ENCODE results near the gene CLASP1. TPM values are rescaled to one million over a fixed set of nuclear protein-coding genes. Genes with fewer than 3 reads are reported as not detected.
"Not testable (repeated sequence)": the region's sequence is repeated elsewhere in the genome, so short reads cannot be mapped to it uniquely, and the experiment has no call there.

CLASP1 gene
- total RNA-seq, 1 experiment from 2014 or later: 28.2 TPM

DNA sequence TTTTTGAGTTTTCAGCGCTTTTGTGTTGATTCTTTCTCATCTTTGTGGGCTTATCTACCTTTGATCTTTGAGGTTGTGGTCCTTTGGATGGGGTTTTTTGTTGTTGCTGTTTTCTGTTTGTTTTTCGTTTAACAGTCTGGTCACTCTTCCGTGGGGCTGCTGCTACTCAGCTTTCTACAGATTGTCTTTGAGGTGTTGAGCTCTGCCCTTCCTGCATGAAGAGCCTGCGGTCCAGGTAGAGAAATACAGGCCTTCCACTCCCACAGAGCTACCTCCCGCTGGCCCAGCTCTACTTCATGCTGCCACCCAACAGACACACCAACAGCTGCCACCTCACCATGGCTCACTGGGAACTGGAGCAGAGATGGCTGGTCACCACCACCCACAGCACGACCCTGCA, 180.3 kb downstream of the CLASP1 start:
- Histone ChIP-seq H3K36me3 (peaks cover 39% of the 10 kb centered on the region), H3K4me1 (replicated peaks) (peaks cover 36% of the 10 kb centered on the region), H3K27ac (no peak overlapping the region), H3K4me3 (no peak overlapping the region), H3K27me3 (replicated peaks) (no peaks in the 10 kb centered on the region), H3K9me3 (replicated peaks) (no peaks in the 10 kb centered on the region)
- no peak for DNase-seq (ENCODE audit: low read depth in 1 of 2, low spot score in 2 of 2)

DNA sequence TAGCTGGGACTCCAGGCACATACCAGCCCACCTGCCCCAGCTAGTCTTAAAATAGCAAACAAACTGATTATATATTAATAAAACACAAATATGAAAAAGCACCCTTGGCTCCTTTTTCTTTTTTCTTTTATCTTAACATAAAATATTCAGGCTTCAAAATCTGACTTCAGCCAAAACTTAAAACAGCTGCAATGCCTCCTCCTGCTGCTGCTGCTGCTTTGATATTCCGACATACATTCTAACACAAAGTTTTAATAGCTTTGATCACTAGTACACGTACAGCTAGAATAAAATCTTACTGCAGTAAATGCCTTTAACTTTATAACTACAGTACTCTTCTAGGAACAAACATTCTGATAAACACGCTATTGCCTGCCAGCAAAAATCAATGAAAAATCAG, 190.0 kb downstream of the CLASP1 start:
- Histone ChIP-seq H3K4me1 (replicated peaks) (no peaks in the 10 kb centered on the region), H3K36me3 (peaks cover 61% of the 10 kb centered on the region), H3K27ac (no peak overlapping the region), H3K27me3 (replicated peaks) (no peaks in the 10 kb centered on the region), H3K4me3 (no peak overlapping the region), H3K9me3 (replicated peaks) (no peaks in the 10 kb centered on the region)
- no peak for DNase-seq (ENCODE audit: low read depth in 1 of 2, low spot score in 2 of 2)

DNA sequence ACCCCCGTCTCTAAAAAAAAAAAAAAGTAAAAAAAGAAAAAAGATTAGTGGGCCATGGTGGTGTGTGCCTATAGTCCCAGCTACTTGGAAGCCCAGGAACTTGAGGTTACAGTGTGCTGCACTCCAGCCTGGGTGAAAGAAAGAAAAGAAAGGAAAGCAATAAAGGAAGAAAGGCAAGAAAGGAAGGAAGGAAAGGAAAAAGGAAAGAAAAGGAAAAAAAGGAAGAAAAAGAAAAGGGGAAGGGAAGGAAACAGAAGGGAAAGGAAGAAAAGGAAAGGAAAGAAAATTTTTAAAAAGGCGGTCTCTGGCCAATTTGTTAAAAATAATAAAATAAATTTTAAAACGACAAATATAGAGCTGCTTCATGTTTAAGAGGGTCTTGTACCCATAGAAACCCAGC, 192.9 kb downstream of the CLASP1 start:
- no peak overlapping the region for H3K4me3 ChIP-seq
- H3K27ac ChIP-seq: no peak overlapping the region
- DNase-seq (ENCODE audit: low read depth in 1 of 2, low spot score in 2 of 2): no peak
- H3K4me1 ChIP-seq (replicated peaks): no peaks in the 10 kb centered on the region
- H3K9me3 ChIP-seq (replicated peaks): no peaks in the 10 kb centered on the region
- H3K27me3 ChIP-seq (replicated peaks): no peaks in the 10 kb centered on the region
- H3K36me3 ChIP-seq: peaks cover 67% of the 10 kb centered on the region

DNA sequence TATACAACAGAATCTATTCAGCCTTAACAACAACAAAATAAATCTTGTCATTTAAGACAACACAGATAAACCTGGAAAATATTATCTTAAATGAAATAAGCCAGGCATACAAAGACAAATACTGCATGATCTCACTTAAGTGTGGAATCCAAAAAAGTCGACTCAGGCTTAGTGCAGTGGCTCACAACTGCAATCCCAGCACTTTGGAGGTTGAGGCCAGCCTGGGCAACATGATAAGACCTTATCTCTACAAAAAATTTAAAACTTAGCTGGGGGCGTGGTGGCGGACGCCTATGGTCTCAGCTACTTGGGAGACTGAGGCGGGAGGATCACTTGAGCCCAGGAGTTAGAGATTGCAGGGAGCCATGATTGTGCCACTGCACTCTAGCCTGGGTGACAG, 193.8 kb downstream of the CLASP1 start:
- Histone ChIP-seq H3K9me3 (replicated peaks) (no peaks in the 10 kb centered on the region), H3K4me3 (no peak overlapping the region), H3K4me1 (replicated peaks) (no peaks in the 10 kb centered on the region), H3K27ac (no peak overlapping the region), H3K36me3 (peaks cover 69% of the 10 kb centered on the region), H3K27me3 (replicated peaks) (no peaks in the 10 kb centered on the region)
- no peak for DNase-seq (ENCODE audit: low read depth in 1 of 2, low spot score in 2 of 2)

DNA sequence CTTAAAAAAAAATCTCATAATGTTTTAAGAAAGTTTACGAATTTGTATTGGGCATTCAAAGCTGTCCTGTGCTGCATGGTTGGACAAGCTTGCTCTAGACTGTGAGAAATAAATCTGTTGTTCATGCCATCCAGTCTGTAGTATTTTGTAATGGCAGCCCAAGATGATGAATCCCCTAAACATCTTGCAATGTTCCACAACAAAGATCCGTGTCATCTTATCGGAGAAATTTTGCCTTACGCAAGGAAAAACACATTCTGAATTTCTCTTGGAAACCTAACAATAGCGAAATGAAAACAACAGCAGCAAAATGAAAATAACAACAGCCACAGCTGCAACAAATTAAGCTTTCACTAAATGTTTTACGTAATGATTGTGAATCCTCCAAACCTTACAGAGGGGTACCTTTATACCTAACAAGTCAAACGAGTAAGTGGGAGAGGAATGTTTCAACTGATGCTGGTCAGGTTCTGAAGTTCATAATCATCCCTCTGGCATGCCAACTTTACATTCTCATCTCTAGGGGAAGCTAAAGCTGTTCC, 194.6 kb downstream of the CLASP1 start:
- H3K27ac ChIP-seq: no peak overlapping the region
- no peaks in the 10 kb centered on the region for H3K27me3 ChIP-seq (replicated peaks)
- H3K4me3 ChIP-seq: no peak overlapping the region
- no peak for DNase-seq (ENCODE audit: low read depth in 1 of 2, low spot score in 2 of 2)
- H3K36me3 ChIP-seq: peaks cover 76% of the 10 kb centered on the region
- H3K9me3 ChIP-seq (replicated peaks): no peaks in the 10 kb centered on the region
- no peaks in the 10 kb centered on the region for H3K4me1 ChIP-seq (replicated peaks)

DNA sequence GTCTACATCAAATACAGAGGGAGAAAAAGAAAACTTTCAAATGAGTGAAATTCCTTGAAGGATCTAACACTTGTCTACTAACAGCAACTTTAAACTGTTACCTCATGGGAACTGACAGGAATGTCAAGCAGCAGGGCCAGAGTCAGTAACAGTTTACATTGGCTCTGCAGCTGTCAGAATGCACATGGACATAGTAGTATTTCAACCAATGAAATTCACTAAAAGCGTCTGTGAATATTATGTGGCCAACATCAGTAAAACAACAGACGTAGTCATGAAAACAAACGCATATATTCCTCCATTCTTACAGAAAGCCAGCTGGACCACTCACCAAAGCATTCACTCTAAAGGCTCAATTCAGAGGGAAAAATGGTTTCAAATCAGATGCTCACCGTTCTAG, 197.9 kb downstream of the CLASP1 start:
- H3K36me3 ChIP-seq: peaks cover 83% of the 10 kb centered on the region
- no peak for DNase-seq (ENCODE audit: low read depth in 1 of 2, low spot score in 2 of 2)

DNA sequence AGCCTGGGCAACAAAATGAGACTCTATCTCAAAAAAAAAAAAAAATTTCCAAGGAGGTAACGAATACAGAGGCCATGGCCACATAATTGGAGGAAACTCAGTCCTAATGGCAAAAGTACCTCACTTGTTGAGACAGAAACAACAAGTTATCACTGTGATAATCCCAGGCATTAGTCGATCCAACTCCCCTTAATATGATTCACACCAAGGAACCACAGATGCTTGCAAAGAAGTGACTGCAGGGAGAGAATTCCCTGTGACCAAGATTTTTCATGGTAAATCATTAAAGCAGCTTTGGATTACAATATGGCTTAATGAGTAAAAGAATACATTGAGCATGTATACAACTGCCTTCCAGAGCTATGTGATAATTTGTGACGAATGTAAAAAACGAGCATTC, 199.0 kb downstream of the CLASP1 start:
- Histone ChIP-seq H3K27me3 (replicated peaks) (no peaks in the 10 kb centered on the region), H3K4me3 (no peak overlapping the region), H3K36me3 (peaks cover 87% of the 10 kb centered on the region), H3K4me1 (replicated peaks) (no peaks in the 10 kb centered on the region), H3K27ac (no peak overlapping the region), H3K9me3 (replicated peaks) (no peaks in the 10 kb centered on the region)
- no peak for DNase-seq (ENCODE audit: low read depth in 1 of 2, low spot score in 2 of 2)

More for the DNA sequence above, 197.9 kb downstream of the CLASP1 start:
- Histone ChIP-seq H3K4me1 (replicated peaks) (no peaks in the 10 kb centered on the region), H3K27ac (no peak overlapping the region), H3K27me3 (replicated peaks) (no peaks in the 10 kb centered on the region), H3K4me3 (no peak overlapping the region), H3K9me3 (replicated peaks) (no peaks in the 10 kb centered on the region)

DNA sequence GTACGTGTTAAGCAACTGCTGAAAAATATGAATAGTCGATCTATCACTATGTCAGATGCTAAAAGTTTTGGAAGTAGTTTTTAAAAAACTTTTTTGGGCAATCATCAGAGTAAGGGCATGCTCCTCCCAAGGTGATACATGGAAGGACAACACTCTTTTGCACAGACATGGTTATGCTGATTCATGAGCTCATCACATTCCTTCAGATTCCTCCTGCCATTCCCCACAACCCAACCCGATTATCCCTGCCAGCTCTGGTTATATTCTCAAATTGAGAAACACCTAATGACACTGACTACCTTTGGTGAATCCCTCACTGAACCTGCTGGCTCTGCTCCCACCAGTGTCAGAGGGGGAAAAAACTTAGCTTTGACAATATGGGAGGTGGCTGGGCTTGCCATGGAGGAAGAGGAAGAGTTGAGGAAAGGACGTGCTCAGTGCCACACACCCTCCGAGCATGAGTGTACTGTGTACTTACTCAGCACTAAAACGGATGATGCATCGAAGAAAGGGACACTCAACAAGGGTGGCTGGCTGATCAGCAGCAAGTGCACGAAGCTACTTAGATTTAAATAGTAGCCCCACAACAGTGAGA, 202.5 kb downstream of the CLASP1 start:
- Histone ChIP-seq H3K36me3 (peaks cover 78% of the 10 kb centered on the region), H3K27me3 (replicated peaks) (no peaks in the 10 kb centered on the region), H3K4me1 (replicated peaks) (no peaks in the 10 kb centered on the region), H3K4me3 (no peak overlapping the region), H3K9me3 (replicated peaks) (no peaks in the 10 kb centered on the region), H3K27ac (no peak overlapping the region)
- DNase-seq (ENCODE audit: low read depth in 1 of 2, low spot score in 2 of 2): no peak

DNA sequence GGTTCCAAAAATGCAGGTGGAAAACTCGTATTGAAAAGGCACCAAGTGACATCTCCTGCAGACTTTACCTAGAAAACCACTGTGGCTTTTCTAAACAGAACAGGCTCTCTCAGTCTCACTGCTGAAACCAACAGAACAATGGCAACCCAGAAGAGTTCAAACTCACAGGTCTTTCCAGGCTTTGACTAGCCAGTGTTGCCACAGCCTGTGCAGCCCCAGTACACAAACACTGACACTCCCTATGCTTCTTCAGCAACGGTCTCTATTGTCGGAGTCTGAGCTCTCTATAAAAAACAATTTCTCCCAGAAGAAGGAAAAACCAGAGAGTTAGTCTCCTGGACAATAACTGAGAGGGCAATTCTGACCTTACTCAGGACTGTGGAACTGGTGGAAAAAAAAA, 206.4 kb downstream of the CLASP1 start:
- Histone ChIP-seq H3K27me3 (replicated peaks) (no peaks in the 10 kb centered on the region), H3K27ac (no peak overlapping the region), H3K4me1 (replicated peaks) (no peaks in the 10 kb centered on the region), H3K4me3 (no peak overlapping the region), H3K9me3 (replicated peaks) (no peaks in the 10 kb centered on the region), H3K36me3 (peaks cover 65% of the 10 kb centered on the region)
- no peak for DNase-seq (ENCODE audit: low read depth in 1 of 2, low spot score in 2 of 2)

DNA sequence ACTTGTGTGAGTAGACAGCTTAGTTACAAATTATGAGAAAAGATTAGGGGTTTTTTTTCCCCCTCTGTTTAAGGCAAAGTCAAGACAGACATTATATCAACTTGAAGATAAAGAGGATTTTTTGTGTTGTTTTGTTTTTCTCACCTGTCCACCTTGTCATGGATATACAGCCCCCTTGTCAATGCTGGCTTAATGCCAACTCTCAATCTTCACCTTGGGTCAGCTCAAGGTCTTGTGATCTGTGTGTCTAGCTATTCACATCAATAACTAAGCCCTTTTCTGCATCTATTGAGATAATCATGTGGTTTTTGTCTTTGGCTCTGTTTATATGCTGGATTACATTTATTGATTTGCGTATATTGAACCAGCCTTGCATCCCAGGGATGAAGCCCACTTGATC, 211.0 kb downstream of the CLASP1 start:
- peaks cover 31% of the 10 kb centered on the region for H3K36me3 ChIP-seq
- H3K9me3 ChIP-seq (replicated peaks); H3K27me3 ChIP-seq (replicated peaks); H3K4me1 ChIP-seq (replicated peaks); H3K27ac ChIP-seq; H3K4me3 ChIP-seq; DNase-seq (ENCODE audit: low read depth in 1 of 2, low spot score in 2 of 2): not testable (repeated sequence)

DNA sequence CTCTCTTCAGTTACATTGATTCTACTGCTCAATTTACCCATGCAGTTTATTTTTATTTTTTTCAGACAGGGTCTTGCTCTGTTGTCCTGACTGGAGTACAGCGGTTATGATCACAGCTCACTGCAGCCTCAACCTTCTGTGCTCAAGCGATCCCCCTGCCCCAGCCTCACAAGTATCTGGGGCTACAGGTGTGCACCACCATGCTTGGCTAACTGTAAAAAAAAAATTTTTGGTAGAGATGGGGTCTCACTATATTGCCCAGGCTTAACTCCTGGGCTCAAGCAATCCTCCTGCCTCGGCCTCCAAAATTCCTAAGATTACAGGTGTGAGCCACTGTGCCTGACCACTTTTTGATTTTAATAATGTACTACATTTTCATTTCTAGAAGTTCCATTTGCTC, 212.3 kb downstream of the CLASP1 start:
- H3K27ac ChIP-seq: no peak overlapping the region
- H3K36me3 ChIP-seq: peaks cover 30% of the 10 kb centered on the region
- H3K9me3 ChIP-seq (replicated peaks): no peaks in the 10 kb centered on the region
- no peaks in the 10 kb centered on the region for H3K27me3 ChIP-seq (replicated peaks)
- DNase-seq (ENCODE audit: low read depth in 1 of 2, low spot score in 2 of 2): no peak
- no peak overlapping the region for H3K4me3 ChIP-seq
- no peaks in the 10 kb centered on the region for H3K4me1 ChIP-seq (replicated peaks)

DNA sequence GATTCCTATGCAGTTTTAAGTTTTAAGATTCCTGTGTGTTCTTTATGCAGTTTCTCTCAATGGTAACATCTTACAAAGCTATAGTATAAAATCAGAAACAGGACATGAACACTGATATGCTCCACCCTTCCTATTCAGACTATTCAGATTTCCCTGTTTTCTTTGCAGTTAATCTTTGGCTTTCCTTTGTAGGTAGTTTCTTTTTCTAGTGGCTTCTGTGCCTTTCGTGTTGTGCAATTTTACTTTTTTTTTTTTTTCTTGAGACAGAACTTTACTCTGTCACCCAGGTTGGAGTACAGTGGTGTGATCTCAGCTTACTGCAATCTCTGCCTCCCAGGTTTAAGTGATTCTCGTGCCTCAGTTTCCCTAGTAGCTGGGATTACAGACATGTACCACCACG, 213.5 kb downstream of the CLASP1 start:
- Histone ChIP-seq H3K4me3 (no peak overlapping the region), H3K4me1 (replicated peaks) (no peaks in the 10 kb centered on the region), H3K9me3 (replicated peaks) (no peaks in the 10 kb centered on the region), H3K27ac (no peak overlapping the region), H3K27me3 (replicated peaks) (no peaks in the 10 kb centered on the region), H3K36me3 (peaks cover 24% of the 10 kb centered on the region)
- no peak for DNase-seq (ENCODE audit: low read depth in 1 of 2, low spot score in 2 of 2)

DNA sequence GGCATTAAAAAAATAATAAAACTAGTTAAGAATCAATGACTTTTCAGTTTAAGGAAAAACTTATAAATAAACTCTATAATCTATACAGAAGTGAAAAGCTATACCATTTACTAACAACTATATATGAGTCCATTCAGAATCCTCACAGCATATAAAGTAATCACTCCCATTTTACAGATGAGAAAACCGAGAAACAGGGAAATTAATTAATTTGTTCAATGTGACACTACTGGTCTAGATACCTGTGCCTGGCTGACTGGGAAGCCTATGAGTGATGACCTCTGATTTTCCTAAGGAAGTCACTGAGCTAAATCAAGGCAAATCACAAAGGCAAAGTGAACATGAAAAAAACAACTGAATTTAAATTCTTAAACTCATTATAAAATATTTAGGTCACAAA, 218.0 kb downstream of the CLASP1 start:
- Histone ChIP-seq H3K27ac (no peak overlapping the region), H3K27me3 (replicated peaks) (no peaks in the 10 kb centered on the region), H3K4me3 (no peak overlapping the region), H3K36me3 (peaks cover 17% of the 10 kb centered on the region), H3K9me3 (replicated peaks) (no peaks in the 10 kb centered on the region), H3K4me1 (replicated peaks) (no peaks in the 10 kb centered on the region)
- no peak for DNase-seq (ENCODE audit: low read depth in 1 of 2, low spot score in 2 of 2)

DNA sequence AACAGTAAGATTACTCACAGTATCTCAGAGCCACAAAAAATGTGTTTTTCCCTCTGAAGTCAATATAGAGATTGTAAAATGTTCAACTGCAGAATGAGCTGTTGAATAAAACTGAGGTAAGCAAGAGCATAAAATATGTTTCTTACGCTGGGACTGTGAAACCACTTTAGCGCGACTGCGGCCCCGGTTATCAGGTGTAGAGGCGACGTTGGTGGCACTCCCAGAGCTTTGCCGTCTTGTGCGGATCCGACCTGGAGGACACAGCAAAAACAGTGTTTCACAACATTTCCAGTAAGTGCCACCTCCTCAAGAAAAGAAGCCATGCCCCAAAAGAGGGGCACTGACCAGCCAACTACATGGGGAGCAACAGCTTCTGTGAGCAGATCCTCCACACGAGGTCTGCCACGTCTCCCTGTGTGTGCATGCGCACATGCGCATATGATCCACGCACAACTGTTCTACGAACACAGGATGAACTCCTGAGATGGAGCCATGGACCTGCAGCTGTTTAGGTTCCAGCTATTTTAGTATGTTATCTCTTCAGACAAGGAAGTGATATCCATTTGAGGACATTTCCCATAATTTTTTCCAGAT, 219.2 kb downstream of the CLASP1 start:
- H3K4me3 ChIP-seq: no peak overlapping the region
- H3K9me3 ChIP-seq (replicated peaks): no peaks in the 10 kb centered on the region
- H3K4me1 ChIP-seq (replicated peaks): no peaks in the 10 kb centered on the region
- H3K36me3 ChIP-seq: peaks cover 18% of the 10 kb centered on the region
- DNase-seq (ENCODE audit: low read depth in 1 of 2, low spot score in 2 of 2): no peak
- H3K27me3 ChIP-seq (replicated peaks): no peaks in the 10 kb centered on the region
- no peak overlapping the region for H3K27ac ChIP-seq

All from SJSA1 (cell line).